B cell (primary cell): ENCODE data around the gene MAEA. TPM values are rescaled to one million over a fixed set of nuclear protein-coding genes. Genes with fewer than 3 reads are reported as not detected.

Experiments
- ATAC-seq: fragments of 200-7000 bp; cut with Tn5 transposase; one replicate; pipeline ENCODE4 v1.10.0; 2021; ENCODE audit warnings: low read depth, mild to moderate bottlenecking, moderate number of reproducible peaks, moderate library complexity
- CTCF ChIA-PET: fragments of 350-600 bp; sonication (Branson Sonifier 250); formaldehyde crosslinking; loops from one replicate; lab custom pipeline; 2021; ENCODE audit warnings: antibody characterized with exemption, inconsistent platforms; lab: Charles Lee
- POLR2A ChIA-PET: fragments of 350-600 bp; sonication (Branson Sonifier 250); formaldehyde crosslinking; loops from one replicate; lab custom pipeline; 2021; ENCODE audit warnings: antibody characterized with exemption; lab: Charles Lee
- DNase-seq: peaks from one replicate; pipeline ENCODE4 v3.0.0; 2013
- H2AFZ ChIP-seq: 2 replicates; pipeline ENCODE4 v1.6.1; 2012; ENCODE audit warnings: mild to moderate bottlenecking, low read depth, low read length; ENCODE audit not compliant: insufficient read depth, poor library complexity, severe bottlenecking
- H3K27ac ChIP-seq, 2 donors: 1 replicate in 1 of 2; 2 replicates in 1 of 2; pipeline ENCODE4 v1.5.1; 2012 to 2013; ENCODE audit warnings: low read length in 2 of 2, mild to moderate bottlenecking in 2 of 2, moderate library complexity in 1 of 2
- H3K27me3 ChIP-seq, 4 experiments: fragments of 200-600 bp in 1 of 4; sonication (generic) in 1 of 4; replicated peaks in 1 of 4; 1 replicate in 2 of 4; 2 replicates in 2 of 4; pipeline versions ENCODE4 v1.6.1 to v1.7.0; 2013 to 2016; ENCODE audit warnings: low read length in 3 of 4, mild to moderate bottlenecking in 2 of 4, mixed read lengths in 1 of 4, moderate library complexity in 1 of 4; ENCODE audit not compliant: insufficient read depth in 4 of 4, control insufficient read depth in 3 of 4; ENCODE audit errors: control extremely low read depth in 1 of 4
- H3K36me3 ChIP-seq, 2 experiments: replicated peaks in 1 of 2; 1 replicate in 1 of 2; 2 replicates in 1 of 2; pipeline versions ENCODE4 v1.6.1 to v1.7.1; 2013; ENCODE audit warnings: low read length in 1 of 2; ENCODE audit not compliant: insufficient read depth in 2 of 2, control insufficient read depth in 1 of 2; ENCODE audit errors: control extremely low read depth in 1 of 2, extremely low read depth in 1 of 2
- H3K4me1 ChIP-seq, 2 donors: fragments of 200-600 bp in 1 of 2; sonication (generic) in 1 of 2; 1 replicate in 1 of 2; 2 replicates in 1 of 2; pipeline versions ENCODE4 v1.5.1 to v1.6.1; 2013 to 2017; ENCODE audit warnings: low read length in 2 of 2; ENCODE audit not compliant: control insufficient read depth in 2 of 2, insufficient read depth in 2 of 2
- H3K4me2 ChIP-seq: replicated peaks from 2 replicates; pipeline ENCODE3; 2012; ENCODE audit warnings: mild to moderate bottlenecking, low read depth, low read length; ENCODE audit not compliant: poor library complexity, severe bottlenecking
- H3K4me3 ChIP-seq, 5 experiments: fragments of 200-600 bp in 1 of 5; sonication (generic) in 1 of 5; 1 replicate in 3 of 5; 2 replicates in 2 of 5; pipeline versions ENCODE4 v1.5.1 to v1.7.0; 2011 to 2016; ENCODE audit warnings: low read length in 4 of 5, mild to moderate bottlenecking in 4 of 5, low read depth in 2 of 5, control low read depth in 1 of 5, moderate library complexity in 1 of 5; ENCODE audit not compliant: insufficient read depth in 1 of 5; ENCODE audit errors: control extremely low read depth in 1 of 5, extremely low read depth in 1 of 5
- H3K79me2 ChIP-seq: fragments of 200-600 bp; sonication (generic); one replicate; pipeline ENCODE4 v1.6.0; 2016; ENCODE audit warnings: low read length; ENCODE audit not compliant: control insufficient read depth, insufficient read depth
- H3K9ac ChIP-seq: fragments of 200-600 bp; sonication (generic); 2 replicates; pipeline ENCODE4 v1.6.1; 2017; ENCODE audit warnings: mild to moderate bottlenecking, low read length, moderate library complexity
- H3K9me3 ChIP-seq, 3 donors: one replicate each; pipeline versions ENCODE4 v1.6.1 to v1.7.1; 2013; ENCODE audit warnings: low read length in 2 of 3; ENCODE audit not compliant: control insufficient read depth in 2 of 3, insufficient read depth in 1 of 3; ENCODE audit errors: control extremely low read depth in 1 of 3
- H4K20me1 ChIP-seq: 2 replicates; pipeline ENCODE4 v1.6.0; 2012; ENCODE audit warnings: mild to moderate bottlenecking, low read length; ENCODE audit not compliant: insufficient read depth, control insufficient read depth, poor library complexity, severe bottlenecking
- H3K27ac Mint-ChIP-seq: one replicate; pipeline ENCODE4 v1.8.0; 2021; ENCODE audit warnings: mixed read lengths
- H3K27me3 Mint-ChIP-seq: one replicate; pipeline ENCODE4 v1.8.0; 2021; ENCODE audit warnings: mixed read lengths
- H3K4me1 Mint-ChIP-seq: one replicate; pipeline ENCODE4 v1.8.0; 2021; ENCODE audit warnings: mixed read lengths
- H3K4me3 Mint-ChIP-seq: one replicate; pipeline ENCODE4 v1.8.0; 2021; ENCODE audit warnings: mixed read lengths
- H3K9me3 Mint-ChIP-seq: one replicate; pipeline ENCODE4 v1.8.0; 2022; ENCODE audit warnings: mixed read lengths; ENCODE audit not compliant: insufficient read depth
- CTCF ChIP-seq: fragments of 200-600 bp; IDR thresholded peaks from one replicate; pipeline ENCODE4 v1.8.0; 2022; ENCODE audit warnings: antibody characterized with exemption, mild to moderate bottlenecking
- EZH2 ChIP-seq: IDR thresholded peaks from 2 replicates; pipeline ENCODE4 v1.6.1; 2012; ENCODE audit warnings: borderline replicate concordance, low read depth, mild to moderate bottlenecking, moderate library complexity, low read length; ENCODE audit not compliant: insufficient read depth, poor library complexity, severe bottlenecking
- WGBS: methylation state at CpG from one replicate; pipeline ENCODE4 v1.1.5; 2013; ENCODE audit warnings: missing lambda C conversion rate; ENCODE audit not compliant: insufficient coverage; 5-methylcytosine and 5-hydroxymethylcytosine counted together
- intact Hi-C: fragments of 100-400 bp; cut with micrococcal nuclease; formaldehyde crosslinking; loops from one replicate; pipeline ENCODE4 v1.10.0; 2022
- polyA plus RNA-seq: library from polyadenylated mRNA; depleted of rRNA; stranded (reverse); fragments of >200 nt; gene quantifications from 2 replicates; pipeline ENCODE4 v1.2.3, GENCODE V29; 2012
- total RNA-seq, 2 donors: library from RNA; stranded (reverse); fragments of 120-200 nt in 1 of 2; gene quantifications; 1 replicate in 1 of 2; 2 replicates in 1 of 2; pipeline versions ENCODE4 v1.2.3 to v1.2.4, GENCODE V29; 2013 to 2022

Gene MAEA
- total and polyA plus RNA-seq, 2 donors (not counting 1 experiment from before 2014, with no cell fraction given): 106 to 107 TPM

- H3K27ac Mint-ChIP-seq: no peak overlapping the region
Observed at GRCh38 chr4:1383728-1384591, 94.3 kb downstream of the MAEA start.

More at GRCh38 chr4:1383728-1384591, 94.3 kb downstream of the MAEA start:
- POLR2A ChIA-PET: no interaction called here
- WGBS: 94% methylated on average over 31 of the region's 34 CpGs
- Histone ChIP-seq H3K9ac (no peak overlapping the region), H3K4me1 (no peaks in the 10 kb centered on the region), H3K27ac (no peak overlapping the region), H3K27me3 (no peaks in the 10 kb centered on the region), H4K20me1 (no peaks in the 10 kb centered on the region), H3K79me2 (no peaks in the 10 kb centered on the region), H3K4me2 (no peak overlapping the region), H3K9me3 (peaks cover under 1 to 9% (median 2%) of the 10 kb centered on the region in 3 donors), H2AFZ (no peak overlapping the region), H3K36me3 (peaks cover 0 to 2% of the 10 kb centered on the region in 2 experiments), H3K4me3 (no peak overlapping the region)
- peaks cover 10% of the 10 kb centered on the region for H3K9me3 Mint-ChIP-seq
- H3K4me3 Mint-ChIP-seq: no peak overlapping the region
- no peak for TF ChIP-seq EZH2
- no peak for TF ChIP-seq CTCF
- intact Hi-C loops: no loop called here
- no peaks in the 10 kb centered on the region for H3K27me3 Mint-ChIP-seq
- H3K4me1 Mint-ChIP-seq: no peaks in the 10 kb centered on the region
- DNase-seq (no peak), ATAC-seq (no peak)
- CTCF ChIA-PET: no interaction called here
